Astrocyte of the cerebellum (primary cell): Measurements from ENCODE around the gene ALOX5AP.
A peak's percentile ranks its signal among the peaks of the same experiment; 100 is the strongest.

ENCODE experiments used
- DNase-seq: peaks from one replicate; pipeline ENCODE4 v3.0.0-alpha.2; 2011; ENCODE audit warnings: low read depth
- H3K4me3 ChIP-seq: 2 replicates; pipeline ENCODE4 v1.5.1; 2011; ENCODE audit warnings: mild to moderate bottlenecking, low read depth, low read length, moderate library complexity
- CTCF ChIP-seq: IDR thresholded peaks from 2 replicates; pipeline ENCODE4 v1.5.1; 2012; ENCODE audit warnings: low read length, low read depth, moderate library complexity, mild to moderate bottlenecking; ENCODE audit errors: missing control alignments
- in situ Hi-C: cut with HindIII; loops from 2 replicates; pipeline ENCODE4 v1.10.0; 2017; ENCODE audit warnings: low sequenced_read_pairs

Gene ALOX5AP

GRCh38 chr13:30696278-30697176 lies 38.8 kb upstream of the ALOX5AP start:
- peak; percentile 49 for DNase-seq
- TF ChIP-seq CTCF = no peak
- no peak overlapping the region for H3K4me3 ChIP-seq
- in situ Hi-C loops = no loop called here

- H3K4me3 ChIP-seq = no peak overlapping the region
Observed at GRCh38 chr13:30697177-30697953, 38.0 kb upstream of the ALOX5AP start.

DNA sequence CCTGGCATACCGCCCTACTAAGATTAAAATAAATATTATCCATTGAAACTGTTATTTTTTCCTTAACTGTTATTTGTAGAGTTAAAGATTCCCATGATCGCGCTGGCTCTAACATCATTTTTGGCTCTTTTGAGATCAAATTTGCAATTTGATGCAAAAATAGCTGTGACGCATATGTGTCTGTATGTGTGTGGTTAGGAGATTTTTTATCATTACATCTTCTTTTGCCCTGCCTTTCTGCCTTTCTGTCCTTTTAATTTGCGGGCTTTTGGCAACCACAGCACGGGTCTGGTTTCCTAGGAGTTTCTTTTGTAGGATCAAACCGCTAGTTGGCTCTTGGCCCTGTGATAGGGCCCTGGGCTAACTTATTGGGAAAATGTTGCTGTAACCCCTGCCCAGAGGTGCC lies 37.3 kb upstream of the ALOX5AP start:
- no peak overlapping the region for H3K4me3 ChIP-seq
- DNase-seq = peak; percentile 91
- in situ Hi-C loops = no loop called here
- TF ChIP-seq CTCF = no peak

More at GRCh38 chr13:30697177-30697953, 38.0 kb upstream of the ALOX5AP start:
- DNase-seq = no peak
- in situ Hi-C loops = no loop called here
- TF ChIP-seq CTCF = no peak

DNA sequence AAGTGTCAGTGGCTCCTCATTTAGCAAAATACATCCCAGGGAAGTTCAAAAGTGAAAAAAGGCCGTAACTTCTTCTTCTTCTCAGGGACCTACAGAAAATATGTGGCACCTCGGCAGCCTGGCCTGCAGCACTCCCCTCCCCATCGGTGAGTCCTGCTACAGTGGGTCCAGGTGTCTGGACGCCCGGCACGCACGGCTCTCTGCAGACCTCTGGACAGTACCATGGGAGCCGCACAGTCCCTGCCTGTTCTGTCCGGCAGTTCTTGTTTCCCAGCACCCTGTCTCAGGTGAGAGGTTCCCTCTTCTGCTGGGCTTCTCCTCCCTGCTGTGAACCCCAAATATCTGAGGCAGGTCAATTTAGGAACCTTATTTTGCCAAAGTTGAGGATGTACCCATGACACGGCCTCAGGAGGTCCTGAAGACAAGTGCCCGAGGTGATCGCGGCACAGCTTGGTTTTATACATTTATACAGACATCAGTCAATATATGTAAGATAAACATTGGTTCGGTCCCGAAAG lies 36.8 kb upstream of the ALOX5AP start:
- in situ Hi-C loops = no loop called here
- H3K4me3 ChIP-seq = no peak overlapping the region
- TF ChIP-seq CTCF = no peak
- DNase-seq = no peak

GRCh38 chr13:30700364-30700763 lies 35.0 kb upstream of the ALOX5AP start:
- no peak for TF ChIP-seq CTCF
- no peak overlapping the region for H3K4me3 ChIP-seq
- no peak for DNase-seq
- in situ Hi-C loops = no loop called here

DNA sequence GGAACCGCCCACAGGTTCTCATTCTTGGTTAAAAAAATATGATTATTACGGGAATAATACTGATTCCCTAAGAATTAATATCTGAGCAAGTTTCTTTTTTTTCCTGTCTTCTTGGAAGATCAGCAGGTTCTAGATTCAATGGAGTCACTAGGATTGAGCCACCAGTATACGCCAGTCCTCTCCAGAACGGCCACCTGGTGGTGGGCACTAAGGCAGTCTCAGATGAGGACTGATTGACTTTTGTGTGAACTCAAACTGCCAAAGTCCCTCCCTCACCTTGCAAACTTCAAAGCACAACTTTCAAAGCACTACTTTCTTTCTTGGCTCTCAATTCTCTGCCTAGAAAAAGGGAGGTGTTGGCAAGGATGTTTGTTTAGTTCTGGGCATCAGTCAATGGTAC lies 33.3 kb upstream of the ALOX5AP start:
- no peak overlapping the region for H3K4me3 ChIP-seq
- DNase-seq = no peak
- TF ChIP-seq CTCF = no peak
- in situ Hi-C loops = no loop called here
